ENCODE data around the gene ZBTB38. TPM values are rescaled to one million over a fixed set of nuclear protein-coding genes. Genes with fewer than 3 reads are reported as not detected.

ZBTB38 gene
- total RNA-seq, 3 donors from 2014 or later (not counting 1 experiment from before 2014, with no cell fraction given), result 40.3 to 68.3 (median 56.7) TPM

GRCh38 chr3:141389703-141390102, 21.4 kb downstream of the ZBTB38 start:
- Mint-ChIP-seq H3K4me3 (no peak overlapping the region), H3K27ac (no peak overlapping the region), H3K27me3 (ENCODE audit: low read depth in 2 of 2) (peaks cover 8 to 27% of the 10 kb centered on the region in 2 donors), H3K36me3 (no peaks in the 10 kb centered on the region), H3K4me1 (peaks cover 4 to 5% of the 10 kb centered on the region in 2 donors), H3K9me3 (no peaks in the 10 kb centered on the region)
- no peak for TF ChIP-seq CTCF (IDR thresholded peaks at IDR 0.05)
- Histone ChIP-seq H3K27me3 (ENCODE audit: control insufficient read depth, insufficient read depth, low read length) (no peaks in the 10 kb centered on the region), H3K4me1 (ENCODE audit: control insufficient read depth, insufficient read depth, low read length) (no peaks in the 10 kb centered on the region), H3K36me3 (ENCODE audit: control insufficient read depth, insufficient read depth, low read length) (no peaks in the 10 kb centered on the region), H3K27ac (ENCODE audit: low read length) (no peak overlapping the region), H3K9me3 (ENCODE audit: control insufficient read depth, insufficient read depth, low read length) (no peaks in the 10 kb centered on the region), H3K4me3 (ENCODE audit: low read length) (no peak overlapping the region)
- intact Hi-C loops (cut with micrococcal nuclease), result no loop called here
- DNase-seq (no peak), ATAC-seq (no peak)
- 100% methylated on average over 3 of the region's 5 CpGs for WGBS (ENCODE audit: insufficient coverage)

- no peak overlapping the region for H3K27ac ChIP-seq (ENCODE audit: low read length)
Measured at GRCh38 chr3:141390747-141391146, 22.4 kb downstream of the ZBTB38 start.

GRCh38 chr3:141391298-141391990, 23.1 kb downstream of the ZBTB38 start:
- WGBS (ENCODE audit: insufficient coverage), result 90% methylated on average over 3 of the region's 4 CpGs
- peaks cover 4 to 5% of the 10 kb centered on the region in 2 donors for H3K4me1 Mint-ChIP-seq
- peaks cover 7 to 20% of the 10 kb centered on the region in 2 donors for H3K27me3 Mint-ChIP-seq (ENCODE audit: low read depth in 2 of 2)
- Histone ChIP-seq H3K9me3 (ENCODE audit: control insufficient read depth, insufficient read depth, low read length) (no peaks in the 10 kb centered on the region), H3K36me3 (ENCODE audit: control insufficient read depth, insufficient read depth, low read length) (no peaks in the 10 kb centered on the region), H3K4me3 (ENCODE audit: low read length) (no peak overlapping the region), H3K27ac (ENCODE audit: low read length) (no peak overlapping the region), H3K27me3 (ENCODE audit: control insufficient read depth, insufficient read depth, low read length) (no peaks in the 10 kb centered on the region), H3K4me1 (ENCODE audit: control insufficient read depth, insufficient read depth, low read length) (no peaks in the 10 kb centered on the region)
- no peak for TF ChIP-seq CTCF (IDR thresholded peaks at IDR 0.05)
- no peak for DNase-seq
- no peaks in the 10 kb centered on the region for H3K9me3 Mint-ChIP-seq
- H3K36me3 Mint-ChIP-seq, result no peaks in the 10 kb centered on the region
- intact Hi-C loops (cut with micrococcal nuclease), result no loop called here
- no peak overlapping the region for H3K27ac Mint-ChIP-seq
- ATAC-seq, result no peak
- H3K4me3 Mint-ChIP-seq, result no peak overlapping the region

More at GRCh38 chr3:141390747-141391146, 22.4 kb downstream of the ZBTB38 start:
- WGBS (ENCODE audit: insufficient coverage), result 97% methylated on average over 5 of the region's 5 CpGs
- Histone ChIP-seq H3K27me3 (ENCODE audit: control insufficient read depth, insufficient read depth, low read length) (no peaks in the 10 kb centered on the region), H3K4me3 (ENCODE audit: low read length) (no peak overlapping the region), H3K4me1 (ENCODE audit: control insufficient read depth, insufficient read depth, low read length) (no peaks in the 10 kb centered on the region), H3K36me3 (ENCODE audit: control insufficient read depth, insufficient read depth, low read length) (no peaks in the 10 kb centered on the region), H3K9me3 (ENCODE audit: control insufficient read depth, insufficient read depth, low read length) (no peaks in the 10 kb centered on the region)
- peaks cover 4 to 5% of the 10 kb centered on the region in 2 donors for H3K4me1 Mint-ChIP-seq
- TF ChIP-seq CTCF (IDR thresholded peaks at IDR 0.05), result no peak
- no peak for ATAC-seq
- no peak for DNase-seq
- no peaks in the 10 kb centered on the region for H3K36me3 Mint-ChIP-seq
- intact Hi-C loops (cut with micrococcal nuclease), result no loop called here
- no peaks in the 10 kb centered on the region for H3K9me3 Mint-ChIP-seq
- H3K27ac Mint-ChIP-seq, result no peak overlapping the region
- H3K4me3 Mint-ChIP-seq, result no peak overlapping the region
- peaks cover 7 to 23% of the 10 kb centered on the region in 2 donors for H3K27me3 Mint-ChIP-seq (ENCODE audit: low read depth in 2 of 2)

- no peak for ATAC-seq
- peaks cover 0 to under 1% of the 10 kb centered on the region in 2 donors for H3K9me3 Mint-ChIP-seq
- no peak overlapping the region for H3K27ac Mint-ChIP-seq
- peaks cover 1% of the 10 kb centered on the region for H3K36me3 Mint-ChIP-seq
- Histone ChIP-seq H3K4me3 (ENCODE audit: low read length) (no peak overlapping the region), H3K9me3 (ENCODE audit: control insufficient read depth, insufficient read depth, low read length) (no peaks in the 10 kb centered on the region), H3K36me3 (ENCODE audit: control insufficient read depth, insufficient read depth, low read length) (no peaks in the 10 kb centered on the region), H3K27ac (ENCODE audit: low read length) (no peak overlapping the region), H3K27me3 (ENCODE audit: control insufficient read depth, insufficient read depth, low read length) (no peaks in the 10 kb centered on the region), H3K4me1 (ENCODE audit: control insufficient read depth, insufficient read depth, low read length) (no peaks in the 10 kb centered on the region)
- DNase-seq, result no peak
- no peak for TF ChIP-seq CTCF (IDR thresholded peaks at IDR 0.05)
- H3K4me3 Mint-ChIP-seq, result no peak overlapping the region
- peaks cover 4 to 17% of the 10 kb centered on the region in 2 donors for H3K27me3 Mint-ChIP-seq (ENCODE audit: low read depth in 2 of 2)
- H3K4me1 Mint-ChIP-seq, result peaks cover 4 to 5% of the 10 kb centered on the region in 2 donors
- 89% methylated on average over 4 of the region's 4 CpGs for WGBS (ENCODE audit: insufficient coverage)
- intact Hi-C loops (cut with micrococcal nuclease), result no loop called here
Measured at GRCh38 chr3:141391991-141392316, 23.6 kb downstream of the ZBTB38 start.

Measured in natural killer cell (primary cell).